Mesenchymal stem cell (in vitro differentiated cells and primary cell): ENCODE measurements around the gene USP9X.
"Not testable (repeated sequence)": the region's sequence is repeated elsewhere in the genome, so short reads cannot be mapped to it uniquely, and the experiment has no call there.

Experiments
- DNase-seq: peaks from one replicate; pipeline ENCODE4 v3.0.0-alpha.2; 2013
- H2AFZ ChIP-seq: one replicate; pipeline ENCODE4 v1.6.1; 2013; ENCODE audit warnings: low read depth, mild to moderate bottlenecking, control low read depth, inconsistent platforms, low read length, moderate library complexity
- H2AK5ac ChIP-seq: 2 replicates; pipeline ENCODE4 v1.6.1; 2013; ENCODE audit warnings: low read length, moderate library complexity, mild to moderate bottlenecking, inconsistent platforms; ENCODE audit not compliant: severe bottlenecking
- H2BK120ac ChIP-seq: one replicate; pipeline ENCODE4 v1.6.1; 2013; ENCODE audit warnings: low read depth, mild to moderate bottlenecking, inconsistent platforms, low read length, moderate library complexity
- H2BK12ac ChIP-seq, 2 experiments: one replicate each; pipeline ENCODE4 v1.6.1; 2013; ENCODE audit warnings: inconsistent platforms in 2 of 2, low read length in 2 of 2, mild to moderate bottlenecking in 2 of 2, moderate library complexity in 2 of 2, control low read depth in 1 of 2
- H2BK15ac ChIP-seq: one replicate; pipeline ENCODE4 v1.6.1; 2013; ENCODE audit warnings: mild to moderate bottlenecking, low read depth, inconsistent platforms; ENCODE audit not compliant: poor library complexity, severe bottlenecking
- H2BK5ac ChIP-seq: 2 replicates; pipeline ENCODE4 v1.6.1; 2013; ENCODE audit warnings: low read depth, mild to moderate bottlenecking, low read length, control low read depth, inconsistent platforms; ENCODE audit not compliant: poor library complexity, severe bottlenecking
- H3K14ac ChIP-seq, 2 experiments: one replicate each; pipeline ENCODE4 v1.6.1; 2013; ENCODE audit warnings: inconsistent platforms in 2 of 2, low read length in 2 of 2, control low read depth in 1 of 2, mild to moderate bottlenecking in 1 of 2, moderate library complexity in 1 of 2
- H3K18ac ChIP-seq, 2 experiments: one replicate each; pipeline ENCODE4 v1.6.1; 2013; ENCODE audit warnings: inconsistent platforms in 2 of 2, low read length in 2 of 2, control low read depth in 1 of 2, low read depth in 1 of 2, mild to moderate bottlenecking in 1 of 2
- H3K23ac ChIP-seq, 2 experiments: one replicate each; pipeline ENCODE4 v1.6.1; 2013; ENCODE audit warnings: inconsistent platforms in 2 of 2, low read length in 2 of 2, mild to moderate bottlenecking in 2 of 2, moderate library complexity in 2 of 2, control low read depth in 1 of 2
- H3K27ac ChIP-seq: 2 replicates; pipeline ENCODE4 v1.5.1; 2013; ENCODE audit warnings: mild to moderate bottlenecking, moderate library complexity, low read length, control low read depth, inconsistent platforms; ENCODE audit not compliant: poor library complexity, severe bottlenecking
- H3K27me3 ChIP-seq, 2 experiments: 2 replicates each; pipeline versions ENCODE4 v1.6.1 to v1.7.0; 2013; ENCODE audit warnings: low read length in 2 of 2, mild to moderate bottlenecking in 2 of 2, moderate library complexity in 2 of 2, control low read depth in 1 of 2, inconsistent platforms in 1 of 2; ENCODE audit not compliant: control insufficient read depth in 1 of 2, insufficient read depth in 1 of 2
- H3K36me3 ChIP-seq, 2 experiments: 2 replicates each; pipeline versions ENCODE4 v1.6.1 to v1.7.0; 2013; ENCODE audit warnings: low read length in 2 of 2, control low read depth in 1 of 2, inconsistent platforms in 1 of 2, low read depth in 1 of 2, mild to moderate bottlenecking in 1 of 2; ENCODE audit not compliant: insufficient read depth in 2 of 2, control insufficient read depth in 1 of 2
- H3K4ac ChIP-seq, 2 experiments: one replicate each; pipeline ENCODE4 v1.6.1; 2013; ENCODE audit warnings: inconsistent platforms in 2 of 2, low read length in 2 of 2, mild to moderate bottlenecking in 2 of 2, moderate library complexity in 2 of 2, control low read depth in 1 of 2, low read depth in 1 of 2
- H3K4me1 ChIP-seq: 2 replicates; pipeline ENCODE4 v1.6.1; 2013; ENCODE audit warnings: low read depth, low read length, control low read depth; ENCODE audit not compliant: control insufficient read depth, insufficient read depth
- H3K4me2 ChIP-seq: 2 replicates; pipeline ENCODE4 v1.6.1; 2013; ENCODE audit warnings: low read length, mild to moderate bottlenecking, inconsistent platforms; ENCODE audit not compliant: poor library complexity, severe bottlenecking
- H3K4me3 ChIP-seq, 2 experiments: 2 replicates each; pipeline versions ENCODE4 v1.5.1 to v1.7.0; 2013; ENCODE audit warnings: low read length in 2 of 2, mild to moderate bottlenecking in 2 of 2, control low read depth in 1 of 2, low read depth in 1 of 2; ENCODE audit not compliant: insufficient read depth in 1 of 2
- H3K79me1 ChIP-seq: replicated peaks from 2 replicates; pipeline ENCODE4 v1.6.1; 2013; ENCODE audit warnings: mild to moderate bottlenecking, control low read depth, low read length, inconsistent platforms; ENCODE audit not compliant: poor library complexity, severe bottlenecking
- H3K9ac ChIP-seq: 2 replicates; pipeline ENCODE4 v1.7.0; 2013; ENCODE audit warnings: mild to moderate bottlenecking, low read length, moderate library complexity
- H3K9me3 ChIP-seq: 2 replicates; pipeline ENCODE4 v1.7.0; 2013; ENCODE audit warnings: mild to moderate bottlenecking, low read length; ENCODE audit not compliant: control insufficient read depth
- H4K8ac ChIP-seq: one replicate; pipeline ENCODE4 v1.6.1; 2013; ENCODE audit warnings: inconsistent platforms, mild to moderate bottlenecking, low read length, moderate library complexity
- H4K91ac ChIP-seq: one replicate; pipeline ENCODE4 v1.6.1; 2013; ENCODE audit warnings: mild to moderate bottlenecking, low read length, inconsistent platforms
- WGBS: methylation state at CpG from one replicate; pipeline ENCODE4 v1.1.7; 2013; ENCODE audit warnings: mixed read lengths; 5-methylcytosine and 5-hydroxymethylcytosine counted together

USP9X gene

DNA sequence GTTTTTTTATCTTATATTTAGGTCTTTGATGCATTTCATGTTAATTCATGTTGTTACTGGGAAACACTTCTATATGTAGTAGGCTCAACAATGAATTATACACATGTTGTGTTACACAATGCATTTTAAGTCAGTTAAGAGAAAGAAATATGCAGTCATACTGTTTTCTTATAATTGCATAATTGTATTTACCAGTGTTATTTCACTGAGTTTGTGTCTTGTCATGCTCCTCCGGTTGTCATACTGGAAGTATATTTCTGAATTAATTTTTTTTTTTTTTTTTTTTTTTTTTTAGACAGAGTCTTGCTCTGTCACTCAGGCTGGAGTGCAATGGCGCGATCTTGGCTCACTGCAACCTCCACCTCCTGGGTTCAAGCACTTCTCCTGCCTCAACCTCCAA is 21.0 kb downstream of the USP9X start:
- H3K4me2 ChIP-seq, H2BK12ac ChIP-seq, H4K91ac ChIP-seq, H2AK5ac ChIP-seq, H4K8ac ChIP-seq, H3K14ac ChIP-seq, H3K4me3 ChIP-seq, H3K18ac ChIP-seq, H2AFZ ChIP-seq, H2BK15ac ChIP-seq, H3K4ac ChIP-seq, H3K23ac ChIP-seq, H3K79me1 ChIP-seq, H3K4me1 ChIP-seq, H2BK120ac ChIP-seq, H2BK5ac ChIP-seq, H3K9ac ChIP-seq, DNase-seq, H3K36me3 ChIP-seq, H3K27ac ChIP-seq: not testable (repeated sequence)
- peaks cover 0 to 23% of the 10 kb centered on the region in 2 experiments for H3K27me3 ChIP-seq
- no CpG with 5 or more reads among the region's 3 CpGs for WGBS
- H3K9me3 ChIP-seq: peaks cover 12% of the 10 kb centered on the region

DNA sequence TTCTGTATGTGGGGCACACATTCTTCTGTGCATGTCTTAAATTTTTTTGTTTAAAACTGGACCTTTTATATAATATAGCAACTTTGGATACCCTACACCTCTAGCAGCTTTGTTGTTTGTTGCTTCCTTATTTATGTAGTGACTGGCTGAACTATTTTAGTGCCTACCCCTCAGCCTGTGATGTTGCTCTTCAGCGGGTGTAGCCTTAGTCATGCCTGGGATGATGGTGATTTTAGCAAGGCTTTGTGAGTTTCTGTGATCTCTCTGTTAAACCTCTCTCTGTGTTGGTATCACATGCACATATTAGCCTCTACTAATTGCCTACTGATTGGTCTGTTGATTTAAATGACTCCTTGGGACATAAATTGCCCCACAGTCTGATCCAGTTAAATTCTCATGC is 22.8 kb downstream of the USP9X start:
- H3K27me3 ChIP-seq: peaks cover 0 to 19% of the 10 kb centered on the region in 2 experiments
- no peak overlapping the region for H3K23ac ChIP-seq
- H2BK5ac ChIP-seq: no peak overlapping the region
- H2AK5ac ChIP-seq: no peak overlapping the region
- no peak overlapping the region for H4K8ac ChIP-seq
- no peak overlapping the region for H3K4me2 ChIP-seq
- H2AFZ ChIP-seq: no peak overlapping the region
- H3K4ac ChIP-seq: no peak overlapping the region
- H3K18ac ChIP-seq: no peak overlapping the region
- H3K9me3 ChIP-seq: peaks cover 12% of the 10 kb centered on the region
- H2BK120ac ChIP-seq: no peak overlapping the region
- H3K79me1 ChIP-seq: no peaks in the 10 kb centered on the region
- no peak overlapping the region for H4K91ac ChIP-seq
- no peak overlapping the region for H2BK12ac ChIP-seq
- no peak overlapping the region for H2BK15ac ChIP-seq
- H3K4me1 ChIP-seq: peaks cover 3% of the 10 kb centered on the region
- H3K27ac ChIP-seq: no peak overlapping the region
- DNase-seq: no peak
- WGBS: no CpG with 5 or more reads among the region's 1 CpG
- no peaks in the 10 kb centered on the region for H3K36me3 ChIP-seq
- no peak overlapping the region for H3K9ac ChIP-seq
- no peak overlapping the region for H3K14ac ChIP-seq
- H3K4me3 ChIP-seq: no peak overlapping the region

DNA sequence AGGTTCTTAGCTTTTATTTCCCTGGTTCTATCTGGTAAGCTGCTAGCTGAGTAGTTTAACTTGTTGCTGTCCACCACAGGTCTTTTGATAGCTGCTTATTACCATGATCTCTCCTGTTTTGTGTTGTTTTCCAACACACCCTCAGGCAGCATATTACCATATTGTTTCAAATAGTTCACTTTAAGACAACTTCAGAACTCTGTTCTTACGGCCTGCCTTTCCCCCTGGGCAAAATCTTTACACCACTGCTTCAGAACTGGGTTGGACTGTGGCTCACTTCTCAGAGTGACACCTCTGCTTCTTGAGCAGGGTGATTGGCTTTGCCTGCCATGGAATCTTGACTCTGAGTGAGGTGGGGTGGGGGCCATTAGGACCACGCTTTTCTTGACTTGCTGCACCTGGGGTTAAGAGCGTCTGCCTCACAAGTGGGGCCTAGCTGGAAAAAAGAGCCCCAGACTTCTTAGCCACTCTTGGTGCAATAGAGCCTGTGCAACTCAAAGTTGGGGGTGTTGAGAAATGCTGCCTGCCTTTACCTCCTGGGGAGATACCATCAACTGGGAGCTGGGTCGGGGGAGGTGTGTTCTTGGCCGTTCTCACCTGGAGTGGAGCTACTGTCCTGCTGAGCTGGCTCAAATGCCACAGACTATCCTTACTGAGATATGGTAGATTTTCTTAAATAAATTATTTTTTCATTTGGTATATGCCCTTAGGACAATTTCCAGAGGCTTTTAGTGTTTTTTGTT is 23.4 kb downstream of the USP9X start:
- Histone ChIP-seq H3K4me1 (peaks cover 3% of the 10 kb centered on the region), H3K27me3 (peaks cover 0 to 19% of the 10 kb centered on the region in 2 experiments), H2BK12ac (no peak overlapping the region), H3K9ac (no peak overlapping the region), H2AK5ac (no peak overlapping the region), H3K4me2 (no peak overlapping the region), H2BK5ac (no peak overlapping the region), H3K27ac (no peak overlapping the region), H4K8ac (no peak overlapping the region), H2BK15ac (no peak overlapping the region), H3K36me3 (no peaks in the 10 kb centered on the region), H2AFZ (no peak overlapping the region), H3K23ac (no peak overlapping the region), H3K79me1 (no peaks in the 10 kb centered on the region), H2BK120ac (no peak overlapping the region), H3K14ac (no peak overlapping the region), H3K4ac (no peak overlapping the region), H3K4me3 (no peak overlapping the region), H3K9me3 (peaks cover 12% of the 10 kb centered on the region), H3K18ac (no peak overlapping the region), H4K91ac (no peak overlapping the region)
- no peak for DNase-seq
- WGBS: 71% methylated on average over 3 of the region's 5 CpGs

DNA sequence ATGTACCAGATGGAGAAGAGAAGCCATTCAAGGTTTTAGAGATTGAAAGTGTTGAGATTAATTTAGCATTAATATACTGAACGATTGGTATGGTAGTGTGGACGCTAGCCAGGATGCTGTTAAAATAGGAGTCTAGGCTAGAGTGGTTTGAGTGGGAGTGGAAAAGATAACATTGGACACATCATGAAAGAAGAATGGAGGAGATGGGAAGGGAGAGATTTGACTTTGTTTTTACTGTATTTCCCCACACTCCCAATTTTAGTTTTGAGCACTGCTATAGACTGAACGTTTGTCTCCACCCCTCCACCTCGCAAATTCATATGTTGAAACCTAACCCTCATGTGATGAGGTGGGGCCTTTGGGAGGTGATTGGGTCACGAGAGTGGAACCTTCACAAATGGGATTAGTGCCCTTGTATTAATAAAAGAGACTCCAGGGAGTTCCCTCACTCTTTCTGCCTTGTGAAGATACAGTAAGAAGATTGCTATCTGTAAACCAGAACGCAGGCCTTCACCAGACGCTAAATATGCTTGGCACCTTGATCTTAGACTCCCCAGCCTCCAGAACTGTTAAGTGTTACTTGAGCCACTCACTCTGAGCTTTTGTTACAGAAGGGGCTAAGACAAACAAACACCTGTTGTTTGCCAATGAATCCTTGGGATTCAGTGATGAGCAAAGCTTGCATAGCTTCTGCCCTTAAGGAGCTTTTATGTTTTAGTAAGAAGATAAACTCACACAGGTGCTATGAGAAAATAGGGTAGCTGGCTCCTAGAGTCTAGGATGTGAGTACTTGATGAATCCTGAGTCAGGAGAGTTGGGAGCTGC is 25.8 kb downstream of the USP9X start:
- Histone ChIP-seq H4K91ac (no peak overlapping the region), H3K9me3 (peaks cover 12% of the 10 kb centered on the region), H3K9ac (no peak overlapping the region), H3K27ac (no peak overlapping the region), H4K8ac (no peak overlapping the region), H2BK120ac (no peak overlapping the region), H3K36me3 (no peaks in the 10 kb centered on the region), H3K4me2 (no peak overlapping the region), H2BK15ac (no peak overlapping the region), H2BK12ac (no peak overlapping the region), H2AFZ (no peak overlapping the region), H3K14ac (no peak overlapping the region), H2BK5ac (no peak overlapping the region), H3K27me3 (peaks cover 0 to 12% of the 10 kb centered on the region in 2 experiments), H3K4me3 (no peak overlapping the region), H3K4me1 (peaks cover 3% of the 10 kb centered on the region), H3K23ac (no peak overlapping the region), H2AK5ac (no peak overlapping the region), H3K79me1 (no peaks in the 10 kb centered on the region), H3K4ac (no peak overlapping the region), H3K18ac (no peak overlapping the region)
- DNase-seq: no peak
- 60% methylated on average over 4 of the region's 7 CpGs for WGBS
